Lung (tissue), 12 donors: Measurements from ENCODE around the gene EPN2. TPM values are rescaled to one million over a fixed set of nuclear protein-coding genes. Genes with fewer than 3 reads are reported as not detected.

Experiments used
- ATAC-seq: fragments of 200-7000 bp; cut with Tn5 transposase; one replicate; pipeline ENCODE4 v1.9.1; 2020; ENCODE audit warnings: moderate number of reproducible peaks; ENCODE audit not compliant: insufficient read depth, low FRiP score
- DNase-seq, 3 donors: peaks; one replicate each; pipeline ENCODE4 v3.0.0-alpha.2; 2013 to 2017
- H3K27ac ChIP-seq, 2 donors: one replicate each; pipeline ENCODE4 v1.5.1; 2013; ENCODE audit warnings: mild to moderate bottlenecking in 2 of 2, moderate library complexity in 2 of 2, control low read depth in 1 of 2, inconsistent platforms in 1 of 2, low read depth in 1 of 2, low read length in 1 of 2
- H3K27me3 ChIP-seq, 3 donors: one replicate each; pipeline ENCODE4 v1.5.1; 2013; ENCODE audit warnings: low read length in 2 of 3; ENCODE audit not compliant: control insufficient read depth in 3 of 3, insufficient read depth in 3 of 3
- H3K36me3 ChIP-seq, 4 donors: one replicate each; pipeline ENCODE4 v1.5.1; 2013; ENCODE audit warnings: low read length in 4 of 4, mild to moderate bottlenecking in 1 of 4, moderate library complexity in 1 of 4; ENCODE audit not compliant: control insufficient read depth in 4 of 4, insufficient read depth in 4 of 4
- H3K4me1 ChIP-seq, 5 donors: one replicate each; pipeline ENCODE4 v1.5.1; 2013; ENCODE audit warnings: low read length in 5 of 5, mild to moderate bottlenecking in 2 of 5, moderate library complexity in 1 of 5; ENCODE audit not compliant: control insufficient read depth in 5 of 5, insufficient read depth in 5 of 5
- H3K4me3 ChIP-seq: one replicate; pipeline ENCODE4 v1.5.1; 2013; ENCODE audit warnings: mild to moderate bottlenecking, control low read depth, moderate library complexity
- H3K9ac ChIP-seq, 2 donors: one replicate each; pipeline ENCODE4 v1.5.1; 2013; ENCODE audit warnings: low read length in 2 of 2, control low read depth in 1 of 2; ENCODE audit not compliant: insufficient read depth in 1 of 2
- H3K9me3 ChIP-seq, 4 donors: one replicate each; pipeline ENCODE4 v1.5.1; 2013; ENCODE audit warnings: low read length in 3 of 4, mild to moderate bottlenecking in 1 of 4, moderate library complexity in 1 of 4; ENCODE audit not compliant: control insufficient read depth in 4 of 4, insufficient read depth in 3 of 4
- CTCF ChIP-seq: IDR thresholded peaks from 2 replicates; pipeline ENCODE4 v1.5.1; 2012; ENCODE audit warnings: mild to moderate bottlenecking; ENCODE audit errors: control extremely low read depth, extremely low read depth
- WGBS, 2 donors: extraction: QIAGEN DNeasy Blood & Tissue Kit; methylation state at CpG; one replicate each; pipeline ENCODE4 v1.1.7; 2013; 5-methylcytosine and 5-hydroxymethylcytosine counted together
- polyA plus RNA-seq, 2 donors: library from polyadenylated mRNA; stranded (reverse); fragments of 200-250 nt; gene quantifications; one replicate each; pipeline ENCODE4 v1.2.1, GENCODE V29; 2013
- total RNA-seq, 2 donors: library from RNA; depleted of rRNA in 1 of 2; stranded (reverse); fragments of >200 nt in 1 of 2; gene quantifications; one replicate each; pipeline ENCODE4 v1.2.1, GENCODE V29; 2014 to 2021
- donor health status: control.
- donor health status: control.
- donor health status: Bipolar disorder and iron deficiency.
- donor health status: healthy.
- donor health status: DM: yes; HTN: yes; CAD: no.

Gene EPN2
- total and polyA plus RNA-seq, 4 donors = 16.7 to 73.7 (median 37.4) TPM

- no peak for TF ChIP-seq CTCF
- no peak for ATAC-seq
- Histone ChIP-seq H3K4me3 (no peak overlapping the region), H3K36me3 (peaks cover 0 to 31% (median 26%) of the 10 kb centered on the region in 4 donors), H3K9ac (no peak overlapping the region), H3K4me1 (peaks cover 0 to 11% (median 0%) of the 10 kb centered on the region in 5 donors), H3K27ac (peak overlapping the region in 1 of 2 donors; percentile 57), H3K27me3 (no peaks in the 10 kb centered on the region), H3K9me3 (no peaks in the 10 kb centered on the region)
- 82 to 83% methylated on average over 12 of the region's 12 CpGs for WGBS, 2 donors
- no peak for DNase-seq
Measured at GRCh38 chr17:19313746-19314651, 76.8 kb downstream of the EPN2 start.

GRCh38 chr17:19315104-19315503 lies 77.9 kb downstream of the EPN2 start:
- no peak for ATAC-seq
- 96% methylated on average over 4 of the region's 4 CpGs for WGBS, 2 donors

GRCh38 chr17:19316761-19317358 lies 79.7 kb downstream of the EPN2 start:
- ATAC-seq (no peak), DNase-seq (no peak)
- no peak overlapping the region for H3K4me3 ChIP-seq
- H3K4me1 ChIP-seq = peaks cover 0 to 11% (median 0%) of the 10 kb centered on the region in 5 donors
- H3K36me3 ChIP-seq = peaks cover 0 to 23% (median 18%) of the 10 kb centered on the region in 4 donors
- H3K9ac ChIP-seq = no peak overlapping the region
- no peak for TF ChIP-seq CTCF
- H3K9me3 ChIP-seq = no peaks in the 10 kb centered on the region
- WGBS, 2 donors = 88% methylated on average over 3 of the region's 3 CpGs
- H3K27me3 ChIP-seq = no peaks in the 10 kb centered on the region
- H3K27ac ChIP-seq = peak overlapping the region in 1 of 2 donors; percentile 38

More at GRCh38 chr17:19315104-19315503, 77.9 kb downstream of the EPN2 start:
- TF ChIP-seq CTCF = no peak
- H3K4me1 ChIP-seq = peaks cover 0 to 11% (median 0%) of the 10 kb centered on the region in 5 donors
- H3K9me3 ChIP-seq = no peaks in the 10 kb centered on the region
- peaks cover 0 to 28% (median 23%) of the 10 kb centered on the region in 4 donors for H3K36me3 ChIP-seq
- H3K27me3 ChIP-seq = no peaks in the 10 kb centered on the region
- DNase-seq = no peak
- H3K4me3 ChIP-seq = no peak overlapping the region
- no peak overlapping the region for H3K27ac ChIP-seq
- H3K9ac ChIP-seq = no peak overlapping the region
